HG03135 (cell line): Measurements from ENCODE around the gene ATF6.
"Not testable (repeated sequence)": the region's sequence is repeated elsewhere in the genome, so short reads cannot be mapped to it uniquely, and the experiment has no call there.

Experiments
- ATAC-seq: cut with Tn5 transposase; IDR thresholded peaks from one replicate; pipeline ENCODE4 v1.9.1; 2021; ENCODE audit warnings: mild to moderate bottlenecking, moderate library complexity; ENCODE audit not compliant: unreplicated experiment

The ATF6 gene, protein sequence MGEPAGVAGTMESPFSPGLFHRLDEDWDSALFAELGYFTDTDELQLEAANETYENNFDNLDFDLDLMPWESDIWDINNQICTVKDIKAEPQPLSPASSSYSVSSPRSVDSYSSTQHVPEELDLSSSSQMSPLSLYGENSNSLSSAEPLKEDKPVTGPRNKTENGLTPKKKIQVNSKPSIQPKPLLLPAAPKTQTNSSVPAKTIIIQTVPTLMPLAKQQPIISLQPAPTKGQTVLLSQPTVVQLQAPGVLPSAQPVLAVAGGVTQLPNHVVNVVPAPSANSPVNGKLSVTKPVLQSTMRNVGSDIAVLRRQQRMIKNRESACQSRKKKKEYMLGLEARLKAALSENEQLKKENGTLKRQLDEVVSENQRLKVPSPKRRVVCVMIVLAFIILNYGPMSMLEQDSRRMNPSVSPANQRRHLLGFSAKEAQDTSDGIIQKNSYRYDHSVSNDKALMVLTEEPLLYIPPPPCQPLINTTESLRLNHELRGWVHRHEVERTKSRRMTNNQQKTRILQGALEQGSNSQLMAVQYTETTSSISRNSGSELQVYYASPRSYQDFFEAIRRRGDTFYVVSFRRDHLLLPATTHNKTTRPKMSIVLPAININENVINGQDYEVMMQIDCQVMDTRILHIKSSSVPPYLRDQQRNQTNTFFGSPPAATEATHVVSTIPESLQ

DNA sequence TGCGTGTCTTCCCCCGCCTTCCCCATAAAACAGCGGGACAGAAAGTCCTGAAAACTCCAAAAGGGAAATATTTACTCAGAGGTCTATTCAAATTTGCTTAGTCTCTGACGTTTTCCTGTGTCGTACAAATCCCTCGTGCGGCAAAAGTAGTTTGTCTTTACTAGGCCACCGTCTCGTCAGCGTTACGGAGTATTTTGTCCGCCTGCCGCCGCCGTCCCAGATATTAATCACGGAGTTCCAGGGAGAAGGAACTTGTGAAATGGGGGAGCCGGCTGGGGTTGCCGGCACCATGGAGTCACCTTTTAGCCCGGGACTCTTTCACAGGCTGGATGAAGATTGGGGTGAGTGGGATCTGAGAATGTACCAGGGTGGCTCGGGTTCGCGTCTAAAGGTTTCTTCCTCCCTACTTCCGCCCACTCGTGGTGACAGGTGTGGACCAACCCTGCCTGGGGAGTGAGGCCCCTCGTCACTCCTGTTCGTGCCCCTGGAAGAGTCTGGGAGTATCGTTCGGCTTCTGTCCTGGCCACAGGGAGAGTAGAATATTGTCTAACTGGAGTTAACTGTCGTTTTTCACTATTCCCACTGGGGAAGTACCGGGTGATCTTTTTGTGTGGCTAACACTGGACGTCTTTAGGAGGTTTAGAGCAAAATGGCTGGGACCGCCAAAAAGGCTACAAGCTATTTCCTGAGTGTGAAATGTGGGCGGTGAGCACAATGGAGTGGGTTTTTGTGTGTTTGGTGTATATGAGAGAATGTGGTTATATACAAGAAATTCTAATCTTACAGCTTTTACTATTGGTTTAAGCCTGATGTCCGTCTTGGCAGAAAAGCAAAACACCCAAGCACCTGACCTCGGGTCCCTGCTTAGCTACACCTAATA lies at the start of gene ATF6:
Gene ATF6, plus strand, starts transcription at position 219 of the 880 bp plus-strand sequence. Its CDS starts 41 bp downstream, at position 260.
- peak; percentile 57 for ATAC-seq

DNA sequence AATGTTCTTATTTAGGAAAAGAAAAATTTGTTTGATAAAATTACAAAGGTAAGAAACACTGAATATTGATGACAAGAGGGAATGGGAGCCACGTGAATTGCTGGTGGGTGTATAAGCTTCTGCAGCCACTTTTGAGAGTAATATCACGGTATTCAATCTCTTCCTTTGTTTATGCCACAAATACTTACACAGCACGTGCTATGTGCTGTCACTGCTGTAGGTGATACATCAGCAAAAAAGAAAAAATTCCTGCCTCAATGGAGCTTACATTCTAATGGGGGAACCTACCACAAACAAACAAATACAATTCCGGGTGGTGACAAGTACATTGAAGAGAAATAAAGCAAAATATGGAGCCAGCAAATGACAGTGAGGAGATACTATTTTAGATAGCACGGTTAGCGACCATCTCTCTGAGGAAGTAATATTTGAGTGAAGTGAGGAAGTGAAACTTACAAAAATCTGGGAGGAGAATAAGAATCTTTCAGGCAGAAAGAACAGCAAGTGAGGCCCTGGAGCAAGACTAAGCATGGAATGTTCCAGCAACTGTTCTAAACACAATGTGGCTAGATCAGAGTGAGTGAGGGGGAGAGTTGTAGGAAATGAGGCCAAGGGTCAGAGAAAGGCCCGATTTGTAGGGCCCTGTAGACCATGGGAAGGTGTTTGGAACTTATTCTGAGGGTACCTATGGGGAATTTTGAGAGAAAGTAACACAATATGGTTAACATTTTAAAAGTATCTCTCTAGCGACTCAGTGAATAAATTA lies 47.4 kb upstream of the ATF6 start:
- peak; percentile 59 for ATAC-seq

DNA sequence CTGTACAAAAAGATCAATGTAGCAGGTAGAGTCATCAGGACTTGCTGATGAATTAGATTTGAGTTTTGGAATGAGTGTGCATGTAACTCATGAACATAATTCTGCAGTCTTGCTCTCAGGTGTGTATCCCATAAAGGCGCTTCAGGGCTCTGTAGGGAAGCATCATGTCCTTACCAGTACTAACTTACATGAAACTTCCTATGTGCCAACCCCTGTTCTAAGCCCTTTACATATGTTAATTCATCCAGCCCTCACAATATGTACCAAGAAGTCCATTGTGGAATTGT lies 46.9 kb upstream of the ATF6 start:
- peak; percentile 19 for ATAC-seq

DNA sequence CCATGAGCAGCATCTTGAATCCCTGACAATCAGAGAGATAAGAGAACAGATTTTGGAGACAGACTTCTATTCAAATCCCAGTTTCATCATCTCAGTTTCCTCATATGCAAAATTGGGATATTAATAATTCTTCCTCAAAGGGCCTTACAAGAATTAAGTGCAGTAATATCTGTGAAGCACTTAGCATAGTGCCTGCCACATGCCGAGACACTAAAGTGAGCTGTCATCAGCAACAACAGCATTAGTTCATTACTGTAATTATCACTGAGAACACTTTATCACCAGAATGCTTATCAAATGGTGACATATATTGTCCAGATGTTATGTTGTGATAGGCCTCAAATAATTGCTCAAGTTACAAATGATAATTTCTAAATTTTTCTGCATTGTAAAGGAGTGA lies 45.7 kb upstream of the ATF6 start:
- no peak for ATAC-seq

DNA sequence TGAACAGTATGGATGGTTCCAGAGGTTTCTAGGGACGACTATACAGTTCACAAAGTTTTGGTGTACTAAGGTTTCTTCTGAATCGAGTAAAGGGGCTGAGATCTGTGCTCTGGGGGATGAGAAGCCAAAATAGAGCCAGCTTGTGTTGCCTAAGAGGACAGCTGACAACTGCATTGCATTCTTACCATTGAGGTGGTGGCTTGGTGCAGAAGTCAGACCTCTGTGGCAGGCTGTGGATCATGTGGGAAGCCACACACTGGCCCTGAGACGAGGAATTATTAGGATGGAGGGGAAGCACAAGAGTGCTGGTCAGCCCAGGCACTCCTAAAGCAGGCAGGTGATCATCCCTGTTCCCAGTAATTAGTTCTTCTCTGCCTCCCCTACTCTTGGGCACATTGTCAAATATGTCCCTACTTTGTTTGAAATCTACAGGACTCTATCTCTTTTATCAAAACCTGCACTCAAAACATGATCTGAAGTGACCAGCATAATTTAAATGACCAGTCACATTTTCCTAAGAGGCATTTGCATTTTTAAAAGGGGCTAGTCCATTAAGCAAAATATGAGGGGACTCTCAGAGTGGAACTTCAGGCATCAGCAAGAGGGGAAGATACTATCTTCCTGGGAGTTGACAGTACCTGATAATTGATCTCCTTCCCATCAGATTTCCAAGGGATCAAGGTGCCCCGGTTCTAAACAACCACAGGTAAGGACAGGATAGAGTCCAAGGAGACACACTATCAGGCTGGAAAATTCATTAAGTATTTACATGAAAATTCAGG lies 45.0 kb upstream of the ATF6 start, which contains the start of gene FCRLB:
Gene FCRLB, plus strand, starts transcription at position 589 of the 782 bp plus-strand sequence. CDS start 1,129 bp downstream, outside the sequence.
- no peak for ATAC-seq

DNA sequence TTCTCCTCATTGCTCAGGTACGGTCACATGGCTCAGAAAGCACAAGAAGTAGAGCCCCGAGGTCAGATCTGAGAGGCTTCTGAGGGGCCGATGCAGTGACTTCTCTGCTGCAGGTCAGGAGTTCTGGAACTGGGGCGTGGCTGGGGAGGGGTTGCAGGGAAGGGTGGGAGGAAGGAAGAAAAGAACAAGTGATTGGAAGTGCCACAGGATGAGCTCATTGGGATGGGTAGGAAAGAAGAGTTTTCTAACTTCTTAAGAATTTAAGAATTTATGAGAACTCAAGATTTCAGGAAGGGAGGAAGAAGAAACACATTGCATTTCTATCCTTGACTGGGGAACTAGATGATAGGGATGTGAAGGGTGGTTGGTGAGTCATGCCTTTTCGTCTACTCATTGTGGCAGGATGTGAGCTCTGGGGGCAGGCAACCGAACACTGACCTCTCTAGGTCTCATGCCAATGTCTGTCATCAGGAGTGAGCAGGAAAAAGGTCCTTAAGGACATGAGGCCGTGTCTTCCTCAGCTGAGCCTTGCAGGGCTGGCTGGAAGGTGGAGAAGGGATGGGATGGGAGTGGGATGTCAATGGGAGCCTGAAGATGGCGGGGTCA lies 44.3 kb upstream of the ATF6 start:
- ATAC-seq = no peak

DNA sequence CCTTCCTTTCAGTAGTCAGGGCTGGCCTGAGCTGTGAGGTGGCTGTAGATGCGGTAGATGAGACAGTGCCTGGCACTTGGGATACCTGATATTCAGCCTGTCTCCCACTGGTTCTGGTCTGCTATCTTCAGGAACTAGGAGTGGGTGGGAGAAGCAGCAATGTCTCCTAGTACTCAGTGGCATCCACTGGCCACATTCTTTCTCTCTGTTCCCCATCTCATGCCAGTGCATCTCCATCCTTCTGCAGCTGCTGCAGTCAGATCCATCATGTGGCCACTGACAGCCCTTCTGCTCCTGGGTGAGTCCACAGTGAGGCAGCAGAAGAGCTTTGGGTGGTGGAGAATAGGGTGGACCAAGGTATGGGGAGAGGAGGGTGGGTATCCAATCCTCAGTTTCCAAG lies 43.7 kb upstream of the ATF6 start:
- no peak for ATAC-seq

DNA sequence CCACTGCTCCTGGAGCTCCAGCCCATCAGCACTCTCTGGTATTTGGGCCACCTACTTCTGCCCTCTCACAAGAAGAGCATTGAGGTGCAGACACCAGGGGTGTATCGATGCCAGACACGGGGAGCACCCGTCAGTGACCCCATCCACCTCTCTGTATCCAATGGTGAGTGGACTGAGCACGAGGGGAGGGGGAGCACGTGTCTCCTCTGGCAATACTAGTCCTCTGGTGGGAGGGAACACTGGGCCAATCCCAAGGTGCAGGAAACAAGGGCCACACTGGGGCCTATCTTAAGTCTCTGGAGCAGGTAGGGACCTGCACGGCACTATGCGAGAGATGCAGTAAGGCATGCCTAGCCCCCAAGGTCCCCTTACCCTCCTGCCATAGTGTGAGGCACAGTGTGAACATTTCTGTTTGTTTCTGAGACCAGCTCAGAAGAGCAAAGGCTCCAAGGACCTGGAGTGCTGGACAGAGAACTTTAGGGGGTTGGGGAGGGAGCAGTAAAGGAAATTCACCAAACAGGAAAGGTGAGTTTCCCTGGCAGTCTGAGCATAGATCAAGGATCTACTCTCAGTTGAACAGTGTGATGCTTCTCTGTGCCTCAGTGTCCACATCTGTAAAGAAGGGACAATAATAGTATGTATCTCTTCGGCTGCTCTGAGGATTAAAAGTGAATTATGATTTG lies 42.5 kb upstream of the ATF6 start:
- ATAC-seq = no peak

DNA sequence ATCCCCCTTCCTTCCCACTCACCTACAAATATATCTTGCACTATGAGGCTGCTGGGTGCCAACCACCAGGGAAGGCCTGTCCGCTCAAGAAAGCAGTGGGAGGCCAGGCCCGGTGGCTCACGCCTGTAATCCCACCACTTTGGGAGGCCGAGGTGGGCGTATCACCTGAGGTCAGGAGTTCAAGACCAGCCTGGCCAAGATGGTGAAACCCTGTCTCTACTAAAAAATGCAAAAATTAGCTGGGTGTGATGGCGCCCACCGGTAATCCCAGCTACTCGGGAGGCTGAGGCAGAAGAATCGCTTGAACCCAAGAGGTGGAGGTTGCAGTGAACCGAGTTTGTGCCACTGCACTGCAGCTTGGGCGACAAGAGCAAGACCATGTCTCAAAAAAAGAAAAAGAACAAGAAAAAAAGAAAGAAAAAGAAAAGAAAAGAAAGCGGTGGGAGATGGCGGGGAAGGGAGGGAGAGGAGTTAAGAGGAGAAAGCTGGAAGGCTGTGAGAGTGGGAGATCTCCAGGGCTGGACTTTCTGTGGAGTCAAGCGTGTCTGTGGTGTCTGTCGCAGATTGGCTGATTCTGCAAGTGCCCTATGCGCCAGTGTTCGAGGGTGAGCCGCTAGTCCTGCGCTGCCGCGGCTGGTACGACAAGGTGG lies 40.7 kb upstream of the ATF6 start:
- ATAC-seq = not testable (repeated sequence)

DNA sequence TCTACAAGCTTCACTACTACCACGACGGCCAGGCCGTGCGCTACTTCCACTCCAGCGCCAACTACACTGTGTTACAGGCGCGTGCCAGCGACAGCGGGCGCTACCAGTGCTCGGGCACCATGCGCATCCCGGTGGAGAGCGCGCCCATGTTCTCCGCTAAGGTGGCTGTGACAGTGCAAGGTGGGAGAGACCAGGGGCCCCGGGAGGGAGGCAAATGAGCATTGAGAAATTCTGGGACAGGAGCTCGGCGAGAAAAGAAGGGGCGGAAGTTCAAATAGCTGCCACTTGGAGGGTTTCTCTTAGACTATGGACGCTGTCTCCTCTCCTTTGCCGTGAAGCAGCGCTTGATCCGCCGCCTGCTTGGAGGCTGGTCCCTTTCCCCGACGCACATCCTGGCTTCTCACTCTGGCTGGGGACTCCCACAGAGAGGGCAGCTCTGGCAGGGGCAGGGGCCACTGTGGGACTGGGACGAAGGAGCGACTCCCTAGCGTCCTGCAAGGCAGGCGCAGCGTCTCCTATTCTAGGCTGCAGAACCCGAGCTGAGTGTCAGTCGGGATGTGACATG lies 40.1 kb upstream of the ATF6 start:
- peak; percentile 28 for ATAC-seq

DNA sequence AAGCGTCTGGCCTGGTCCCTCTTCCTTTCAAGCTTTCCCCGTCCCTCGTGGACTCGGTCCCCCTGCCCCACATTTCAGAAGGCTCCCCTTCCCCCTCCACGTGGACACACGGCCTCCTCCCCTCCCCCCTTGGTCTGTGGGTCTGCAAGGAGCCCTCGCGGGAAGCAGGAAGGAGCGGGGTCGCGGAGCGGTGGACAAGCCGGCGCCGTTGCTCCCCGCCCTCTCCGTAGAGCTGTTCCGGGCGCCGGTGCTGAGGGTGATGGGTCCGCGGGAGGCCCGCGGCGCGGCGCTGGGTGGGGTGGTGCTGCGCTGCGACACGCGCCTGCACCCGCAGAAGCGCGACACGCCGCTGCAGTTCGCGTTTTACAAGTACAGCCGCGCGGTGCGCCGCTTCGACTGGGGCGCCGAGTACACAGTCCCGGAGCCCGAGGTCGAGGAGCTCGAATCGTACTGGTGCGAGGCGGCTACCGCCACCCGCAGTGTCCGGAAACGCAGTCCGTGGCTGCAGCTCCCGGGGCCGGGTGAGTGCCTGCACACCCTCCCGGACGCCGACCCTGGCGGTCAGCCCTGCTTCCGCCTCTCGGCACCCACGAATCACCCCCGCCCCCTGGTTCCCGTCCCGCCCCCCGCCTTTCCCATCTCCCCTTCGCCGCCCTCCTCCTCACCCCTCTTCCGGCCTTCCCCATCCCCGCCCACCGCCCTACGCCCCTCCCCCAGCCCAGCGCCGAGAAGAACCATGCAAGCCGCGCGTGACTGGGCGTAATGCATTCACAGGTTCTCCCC lies 39.5 kb upstream of the ATF6 start:
- peak; percentile 56 for ATAC-seq

DNA sequence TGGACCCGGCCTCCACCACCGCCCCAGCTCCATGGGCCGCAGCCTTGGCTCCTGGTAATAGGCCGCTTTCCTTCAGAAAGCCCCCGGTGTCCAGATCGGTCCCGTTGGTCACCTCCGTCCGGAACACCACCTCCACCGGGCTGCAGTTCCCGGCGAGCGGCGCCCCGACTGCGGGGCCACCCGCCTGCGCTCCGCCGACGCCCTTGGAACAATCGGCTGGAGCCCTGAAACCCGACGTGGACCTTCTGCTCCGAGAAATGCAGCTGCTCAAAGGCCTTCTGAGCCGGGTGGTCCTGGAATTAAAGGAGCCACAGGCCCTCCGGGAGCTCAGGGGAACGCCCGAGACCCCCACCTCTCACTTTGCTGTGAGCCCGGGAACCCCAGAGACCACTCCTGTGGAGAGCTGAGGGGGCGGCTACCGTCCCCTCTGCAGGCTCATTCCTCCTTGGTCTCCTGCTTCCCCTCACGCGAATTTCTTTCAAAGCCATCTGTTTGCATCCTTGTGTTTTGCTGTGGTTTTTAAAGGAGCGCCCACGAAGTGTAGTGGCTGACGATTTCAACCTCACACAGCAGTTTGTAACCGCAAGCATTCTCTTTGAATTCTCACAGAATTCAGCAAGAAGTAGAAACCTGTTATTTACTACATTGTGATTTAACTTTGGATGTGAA lies 38.7 kb upstream of the ATF6 start:
- ATAC-seq = no peak

DNA sequence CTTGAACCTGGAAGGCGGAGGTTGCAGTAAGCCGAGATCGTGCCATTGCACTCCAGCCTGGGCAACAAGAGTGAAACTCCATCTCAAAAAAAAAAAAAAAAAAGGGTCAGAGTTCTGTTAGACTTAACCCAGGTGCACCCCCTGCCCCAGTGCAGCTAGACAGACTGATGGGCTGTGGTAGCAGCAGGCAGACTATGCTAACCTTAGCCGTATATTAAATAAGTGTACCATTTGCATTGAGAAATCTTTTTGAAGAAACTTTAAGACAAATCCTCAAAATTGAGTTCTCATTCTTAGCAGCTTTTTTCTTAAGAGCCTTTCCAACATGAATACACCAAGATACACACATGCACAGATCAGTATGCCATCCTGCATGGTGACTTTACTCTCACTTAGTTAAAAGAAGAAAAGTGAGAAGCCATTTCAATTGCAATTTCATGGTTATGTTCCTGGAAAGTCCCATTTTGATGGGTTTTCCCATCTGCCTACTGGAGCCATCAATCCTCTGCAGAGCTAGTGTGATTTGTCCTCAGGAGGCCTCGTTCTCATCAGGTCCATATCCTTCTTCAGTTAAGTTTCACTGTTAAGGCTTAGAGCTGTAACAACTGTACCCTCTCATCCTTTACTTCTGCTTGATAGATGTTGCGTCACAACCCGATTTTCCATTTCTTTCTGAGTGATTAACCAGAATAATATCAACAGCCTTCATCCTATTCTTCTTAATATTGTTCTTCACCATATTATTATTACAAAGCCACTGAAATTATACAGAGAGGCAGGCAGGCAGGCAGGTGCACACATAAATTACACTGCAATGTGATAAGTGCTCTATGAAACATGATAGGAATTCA lies 37.5 kb upstream of the ATF6 start:
- no peak for ATAC-seq

DNA sequence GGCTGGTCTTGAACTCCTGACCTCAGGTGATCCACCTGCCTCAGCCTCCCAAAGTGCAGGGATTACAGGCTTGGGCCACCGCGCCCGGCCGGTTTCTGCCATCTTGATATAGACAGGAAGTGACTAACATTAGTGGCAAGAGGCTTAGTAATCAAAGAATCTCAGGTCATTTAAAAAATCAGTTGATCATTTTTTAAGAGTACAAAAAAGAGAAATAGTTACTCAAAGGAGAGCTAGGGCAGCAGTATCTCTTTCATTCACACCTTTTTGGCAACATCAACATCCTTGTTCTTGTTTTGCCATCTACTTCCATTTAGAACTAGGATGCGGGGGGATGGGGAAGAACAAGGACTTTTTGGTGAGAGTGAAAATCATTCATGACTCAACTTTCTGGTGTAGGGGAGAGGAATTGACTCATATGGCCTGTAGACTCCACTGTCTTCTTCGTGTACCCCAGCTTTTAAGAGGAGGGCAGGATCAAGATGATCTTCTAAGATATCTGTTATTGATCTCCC lies 36.0 kb upstream of the ATF6 start:
- ATAC-seq = no peak

DNA sequence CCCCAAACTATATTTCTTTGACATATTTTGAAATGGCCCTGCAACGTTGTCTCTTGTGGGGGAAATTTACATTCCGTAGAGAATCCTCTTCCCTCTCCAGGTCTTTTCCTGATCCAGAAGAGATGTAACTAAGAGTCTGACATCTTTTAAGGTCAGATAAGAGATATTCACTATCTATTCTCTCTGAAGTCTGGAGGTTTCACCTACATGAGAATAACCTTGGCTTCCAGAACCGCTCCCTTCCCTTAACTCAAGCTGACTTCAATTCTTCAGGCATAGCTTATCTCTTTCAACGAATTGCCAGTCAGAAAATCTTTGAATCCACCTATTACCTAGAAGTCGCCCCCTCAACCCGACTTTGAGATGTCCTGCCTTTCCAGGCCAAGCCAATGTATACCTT lies 34.9 kb upstream of the ATF6 start:
- no peak for ATAC-seq
